Upper lobe of right lung (tissue), 1 donor: ENCODE measurements around the gene PYURF. TPM values are rescaled to one million over a fixed set of nuclear protein-coding genes. Genes with fewer than 3 reads are reported as not detected.

ENCODE experiments used
- ATAC-seq: fragments of 200-7000 bp; cut with Tn5 transposase; one replicate; pipeline ENCODE4 v1.9.1; 2020; ENCODE audit warnings: mild to moderate bottlenecking, moderate library complexity
- DNase-seq: peaks from one replicate; pipeline ENCODE4 v3.0.0-alpha.2; 2020
- H3K27ac ChIP-seq: fragments of 200-600 bp; one replicate; pipeline ENCODE4 v1.8.0; 2022
- H3K27me3 ChIP-seq: fragments of 200-600 bp; one replicate; pipeline ENCODE4 v1.8.0; 2022; ENCODE audit warnings: mild to moderate bottlenecking
- H3K36me3 ChIP-seq: fragments of 200-600 bp; one replicate; pipeline ENCODE4 v1.8.0; 2022
- H3K4me1 ChIP-seq: fragments of 200-600 bp; one replicate; pipeline ENCODE4 v1.8.0; 2022
- H3K4me3 ChIP-seq: fragments of 200-600 bp; one replicate; pipeline ENCODE4 v1.8.0; 2022; ENCODE audit warnings: mild to moderate bottlenecking
- H3K9me3 ChIP-seq: fragments of 200-600 bp; one replicate; pipeline ENCODE4 v1.8.0; 2022
- intact Hi-C: fragments of 100-400 bp; cut with DNase I; formaldehyde crosslinking; loops from one replicate; pipeline ENCODE4 v1.11.0; 2022
- total RNA-seq: library from RNA; stranded (reverse); fragmentation: NEBNext Ultra II Directional; extraction: Animal tissue kit (Norgen Biotek cat#: 25700); gene quantifications from one replicate; pipeline ENCODE4 v1.2.1, GENCODE V29; 2021
- TF ChIP-seq, protein P1 (sequence below): fragments of 200-600 bp; IDR thresholded peaks from one replicate; pipeline ENCODE4 v1.8.0; 2022; ENCODE audit warnings: antibody characterized with exemption
- donor health status: DM: no; HTN: yes; CAD: no; lungs with severe emphysema.

Gene PYURF
- total RNA-seq, 1 donor from 2014 or later = 67.9 TPM

DNA sequence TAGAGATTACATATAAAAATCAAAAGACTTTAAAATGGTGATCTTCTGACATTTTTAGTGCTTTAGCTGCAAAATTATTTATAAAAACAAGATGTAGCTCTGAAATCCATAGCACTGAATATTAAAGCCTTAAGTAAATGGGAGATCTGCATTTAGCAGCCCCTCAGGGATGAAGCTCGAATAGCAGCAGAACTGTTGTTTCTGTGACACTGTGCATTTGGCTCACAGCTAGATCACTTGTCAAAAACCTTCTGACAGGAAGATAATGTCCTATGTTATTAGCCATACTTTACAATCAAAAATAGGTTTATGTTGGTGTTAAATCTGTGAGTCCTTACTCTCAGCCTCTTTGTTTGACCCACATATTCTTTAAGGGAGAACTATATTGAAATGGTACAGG is 14.1 kb upstream of the PYURF start:
- Histone ChIP-seq H3K27me3 (no peaks in the 10 kb centered on the region), H3K36me3 (no peaks in the 10 kb centered on the region), H3K9me3 (no peaks in the 10 kb centered on the region), H3K4me1 (no peaks in the 10 kb centered on the region), H3K4me3 (no peak overlapping the region), H3K27ac (no peak overlapping the region)
- no peak for ATAC-seq
- TF ChIP-seq, protein P1, sequence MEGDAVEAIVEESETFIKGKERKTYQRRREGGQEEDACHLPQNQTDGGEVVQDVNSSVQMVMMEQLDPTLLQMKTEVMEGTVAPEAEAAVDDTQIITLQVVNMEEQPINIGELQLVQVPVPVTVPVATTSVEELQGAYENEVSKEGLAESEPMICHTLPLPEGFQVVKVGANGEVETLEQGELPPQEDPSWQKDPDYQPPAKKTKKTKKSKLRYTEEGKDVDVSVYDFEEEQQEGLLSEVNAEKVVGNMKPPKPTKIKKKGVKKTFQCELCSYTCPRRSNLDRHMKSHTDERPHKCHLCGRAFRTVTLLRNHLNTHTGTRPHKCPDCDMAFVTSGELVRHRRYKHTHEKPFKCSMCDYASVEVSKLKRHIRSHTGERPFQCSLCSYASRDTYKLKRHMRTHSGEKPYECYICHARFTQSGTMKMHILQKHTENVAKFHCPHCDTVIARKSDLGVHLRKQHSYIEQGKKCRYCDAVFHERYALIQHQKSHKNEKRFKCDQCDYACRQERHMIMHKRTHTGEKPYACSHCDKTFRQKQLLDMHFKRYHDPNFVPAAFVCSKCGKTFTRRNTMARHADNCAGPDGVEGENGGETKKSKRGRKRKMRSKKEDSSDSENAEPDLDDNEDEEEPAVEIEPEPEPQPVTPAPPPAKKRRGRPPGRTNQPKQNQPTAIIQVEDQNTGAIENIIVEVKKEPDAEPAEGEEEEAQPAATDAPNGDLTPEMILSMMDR = no peak
- intact Hi-C loops = loop anchor here (10.0 kb wide), 1 partner anchor 127 kb away; no protein-coding TSS in a partner anchor
- no peak for DNase-seq

DNA sequence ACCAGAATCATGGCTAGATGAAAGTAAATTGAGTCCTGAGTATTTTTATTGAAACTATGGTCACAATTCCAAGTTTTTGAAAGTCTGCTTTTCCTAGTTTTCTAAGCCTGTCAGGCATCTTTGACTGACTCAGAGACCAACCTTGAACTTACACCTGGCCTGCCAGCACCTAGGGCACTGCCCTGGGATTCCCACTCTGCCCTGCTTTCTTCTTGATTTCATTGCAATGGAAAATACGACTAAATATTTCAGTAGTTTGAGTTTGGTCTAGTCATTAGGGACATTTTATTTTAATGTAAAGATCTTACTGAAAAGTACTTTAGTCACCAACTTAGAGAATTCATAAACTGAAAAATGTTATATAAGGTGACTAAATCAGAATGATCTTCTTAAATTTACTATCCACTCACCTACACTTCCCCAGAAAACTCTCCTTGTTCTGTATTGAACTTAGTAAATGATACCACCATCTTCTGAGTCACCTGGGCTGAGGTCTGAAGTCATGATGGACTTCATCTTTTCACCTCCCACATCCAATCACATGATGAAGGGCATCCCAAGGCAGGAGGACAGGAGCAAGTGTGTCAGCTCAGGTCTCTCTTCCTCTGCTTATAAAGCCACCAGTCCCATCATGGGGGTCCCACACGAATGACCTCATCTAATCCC is 11.6 kb upstream of the PYURF start:
- Histone ChIP-seq H3K4me3 (no peak overlapping the region), H3K27ac (no peak overlapping the region), H3K9me3 (no peaks in the 10 kb centered on the region), H3K27me3 (no peaks in the 10 kb centered on the region), H3K36me3 (no peaks in the 10 kb centered on the region), H3K4me1 (no peaks in the 10 kb centered on the region)
- intact Hi-C loops = loop anchor here (10.0 kb wide), 1 partner anchor 130 kb away; no protein-coding TSS in a partner anchor
- TF ChIP-seq, protein P1 = no peak
- ATAC-seq = no peak
- DNase-seq = no peak

DNA sequence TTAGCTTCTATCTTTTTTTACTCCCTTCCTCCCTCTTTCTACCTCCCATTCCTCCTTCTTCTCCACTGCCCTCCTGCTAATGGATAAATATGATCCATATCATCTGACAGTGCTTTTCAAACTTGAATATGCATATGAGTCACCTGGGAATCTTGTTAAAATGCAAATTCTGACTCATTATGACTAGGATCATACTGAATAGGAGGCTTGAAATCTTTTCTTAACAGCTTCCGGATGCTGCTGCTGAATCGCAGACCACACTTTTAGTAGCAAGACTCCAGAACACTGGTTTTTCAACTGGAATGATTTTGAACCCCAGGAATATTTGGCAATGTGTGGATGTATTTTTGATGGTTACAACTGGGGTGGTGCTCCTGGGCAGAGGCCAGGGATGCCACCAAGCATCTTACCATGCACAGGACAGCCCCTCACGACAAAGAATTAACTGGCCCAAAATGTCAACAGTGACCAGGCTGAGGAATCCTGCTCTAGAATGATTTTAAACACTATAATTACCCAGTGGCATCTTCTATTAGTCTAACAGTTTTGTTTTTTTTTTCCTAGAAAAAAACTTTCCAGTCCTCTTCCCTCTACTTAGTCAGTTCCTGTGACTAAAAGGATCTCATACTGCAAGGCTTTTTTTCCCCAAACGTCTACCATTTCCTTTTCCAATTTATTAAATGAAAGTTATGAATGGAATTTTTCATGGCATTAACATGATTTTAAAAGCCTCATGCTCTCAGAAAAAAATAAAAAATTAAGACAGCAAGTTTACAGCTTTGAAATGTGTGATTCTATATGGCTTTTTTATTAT is 10.6 kb upstream of the PYURF start:
- Histone ChIP-seq H3K27ac (no peak overlapping the region), H3K36me3 (no peaks in the 10 kb centered on the region), H3K9me3 (no peaks in the 10 kb centered on the region), H3K4me3 (no peak overlapping the region), H3K4me1 (no peaks in the 10 kb centered on the region), H3K27me3 (no peaks in the 10 kb centered on the region)
- DNase-seq (no peak), ATAC-seq (no peak)
- TF ChIP-seq, protein P1 = no peak
- intact Hi-C loops = loop anchor here (10.0 kb wide), 1 partner anchor 131 kb away; no protein-coding TSS in a partner anchor

DNA sequence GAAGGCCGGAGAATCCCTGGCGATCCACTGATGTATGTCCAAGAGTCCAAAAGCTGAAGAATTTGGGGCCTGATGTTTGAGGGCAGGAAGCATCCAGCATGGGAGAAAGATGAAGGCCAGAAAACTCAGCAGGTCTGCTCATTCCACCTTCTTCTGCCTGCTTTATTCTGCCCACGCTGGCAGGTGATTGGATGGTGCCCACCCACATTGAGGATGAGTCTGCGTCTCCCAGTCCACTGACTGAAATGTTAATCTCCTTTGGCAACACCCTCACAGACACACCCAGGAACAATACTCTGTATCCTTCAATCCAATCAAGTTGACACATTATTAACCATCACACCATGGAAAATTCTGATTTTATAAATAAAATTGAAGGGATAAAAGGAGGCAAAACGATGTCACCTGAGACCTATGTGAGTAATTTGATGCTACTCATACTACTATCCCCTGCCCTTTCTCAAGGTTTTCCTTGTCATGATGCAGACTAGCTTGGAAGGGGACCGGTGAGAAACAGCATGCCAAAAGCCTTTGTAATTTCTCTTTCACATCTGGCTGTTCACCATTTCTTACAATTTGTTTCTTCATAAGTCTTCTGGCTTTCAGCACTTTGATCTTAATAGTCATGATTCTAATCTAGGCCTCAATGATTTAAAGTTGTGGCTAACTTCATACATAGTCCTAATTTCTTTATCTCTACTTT is 9.7 kb upstream of the PYURF start:
- intact Hi-C loops = loop anchor here (10.0 kb wide), 1 partner anchor 132 kb away; no protein-coding TSS in a partner anchor
- H3K4me3 ChIP-seq = no peak overlapping the region
- no peaks in the 10 kb centered on the region for H3K36me3 ChIP-seq
- TF ChIP-seq, protein P1 = no peak
- ATAC-seq (no peak), DNase-seq (no peak)
- no peak overlapping the region for H3K27ac ChIP-seq
- H3K9me3 ChIP-seq = no peaks in the 10 kb centered on the region
- H3K4me1 ChIP-seq = no peaks in the 10 kb centered on the region
- no peaks in the 10 kb centered on the region for H3K27me3 ChIP-seq

DNA sequence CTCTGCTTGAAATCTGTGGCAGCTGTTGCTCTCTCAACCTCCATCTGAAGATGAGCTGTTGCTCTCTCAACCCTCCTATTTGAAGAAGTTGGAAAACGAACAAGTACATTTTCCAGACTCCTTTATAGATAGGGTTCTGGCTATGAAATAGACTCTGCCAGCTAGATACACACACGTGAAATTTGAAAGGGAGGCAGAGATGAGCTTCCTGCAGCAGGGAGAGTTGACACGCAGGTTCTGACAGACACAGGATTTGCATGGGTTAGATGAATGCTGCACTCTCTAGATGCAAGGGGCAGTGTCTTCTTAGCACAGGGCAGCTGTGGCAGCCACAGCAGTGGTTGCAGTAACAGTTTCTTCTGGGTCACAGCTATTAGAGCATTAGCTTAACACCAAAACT is 8.0 kb upstream of the PYURF start:
- no peak for DNase-seq
- Histone ChIP-seq H3K4me1 (no peaks in the 10 kb centered on the region), H3K36me3 (no peaks in the 10 kb centered on the region), H3K27me3 (no peaks in the 10 kb centered on the region), H3K9me3 (no peaks in the 10 kb centered on the region), H3K4me3 (no peak overlapping the region), H3K27ac (no peak overlapping the region)
- ATAC-seq = no peak
- intact Hi-C loops = loop anchor here (10.0 kb wide), 1 partner anchor 133 kb away; no protein-coding TSS in a partner anchor
- TF ChIP-seq, protein P1 = no peak
